Neuronal stem cell (in vitro differentiated cells): ENCODE results near the gene SLC9A9.
A peak's percentile ranks its signal among the peaks of the same experiment; 100 is the strongest.
"Not testable (repeated sequence)": the region's sequence is repeated elsewhere in the genome, so short reads cannot be mapped to it uniquely, and the experiment has no call there.

Source experiments
- DNase-seq: peaks from one replicate; pipeline ENCODE4 v3.0.0-alpha.2; 2013; ENCODE audit warnings: low spot score
- H2AFZ ChIP-seq: one replicate; pipeline ENCODE4 v1.6.1; 2013; ENCODE audit warnings: mild to moderate bottlenecking, low read length, inconsistent platforms
- H2AK5ac ChIP-seq: 2 replicates; pipeline ENCODE4 v1.6.1; 2013; ENCODE audit warnings: low read depth, mild to moderate bottlenecking, inconsistent platforms, low read length, moderate library complexity, mixed read lengths
- H2BK120ac ChIP-seq: 2 replicates; pipeline ENCODE4 v1.6.1; 2013; ENCODE audit warnings: low read depth, mild to moderate bottlenecking, inconsistent platforms, low read length, moderate library complexity, mixed read lengths
- H2BK12ac ChIP-seq: one replicate; pipeline ENCODE4 v1.6.1; 2013; ENCODE audit warnings: low read length, inconsistent platforms
- H2BK15ac ChIP-seq: 2 replicates; pipeline ENCODE4 v1.6.1; 2013; ENCODE audit warnings: mild to moderate bottlenecking, low read length, inconsistent platforms, mixed read lengths
- H2BK5ac ChIP-seq: one replicate; pipeline ENCODE4 v1.6.1; 2013; ENCODE audit warnings: inconsistent platforms, mild to moderate bottlenecking, low read length, moderate library complexity
- H3K14ac ChIP-seq: one replicate; pipeline ENCODE4 v1.6.1; 2013; ENCODE audit warnings: low read length, inconsistent platforms
- H3K18ac ChIP-seq: 2 replicates; pipeline ENCODE4 v1.6.1; 2013; ENCODE audit warnings: low read length, inconsistent platforms
- H3K23ac ChIP-seq: 2 replicates; pipeline ENCODE4 v1.6.1; 2013; ENCODE audit warnings: low read depth, mild to moderate bottlenecking, mixed read lengths, low read length, inconsistent platforms; ENCODE audit not compliant: poor library complexity
- H3K27ac ChIP-seq: replicated peaks from 3 replicates; pipeline ENCODE4 v1.5.1; 2013; ENCODE audit warnings: low read length, inconsistent platforms
- H3K27me3 ChIP-seq, 3 experiments: 2 replicates each; pipeline ENCODE4 v1.6.1; 2013; ENCODE audit warnings: low read length in 3 of 3, mild to moderate bottlenecking in 2 of 3, inconsistent platforms in 1 of 3, low read depth in 1 of 3, mixed read lengths in 1 of 3, moderate library complexity in 1 of 3; ENCODE audit not compliant: control insufficient read depth in 3 of 3, insufficient read depth in 3 of 3
- H3K36me3 ChIP-seq, 2 donors: replicated peaks in 1 of 2; 2 replicates each; pipeline ENCODE4 v1.6.1; 2013; ENCODE audit warnings: low read length in 2 of 2; ENCODE audit not compliant: control insufficient read depth in 2 of 2, insufficient read depth in 2 of 2
- H3K4ac ChIP-seq: 2 replicates; pipeline ENCODE4 v1.6.1; 2013; ENCODE audit warnings: inconsistent platforms, mild to moderate bottlenecking, low read length, moderate library complexity
- H3K4me1 ChIP-seq, 2 donors: 1 replicate in 1 of 2; 2 replicates in 1 of 2; pipeline ENCODE4 v1.6.1; 2013; ENCODE audit warnings: low read length in 2 of 2, low read depth in 1 of 2; ENCODE audit not compliant: control insufficient read depth in 2 of 2, insufficient read depth in 1 of 2
- H3K4me2 ChIP-seq: one replicate; pipeline ENCODE4 v1.6.1; 2013; ENCODE audit warnings: mild to moderate bottlenecking, low read length, inconsistent platforms; ENCODE audit not compliant: insufficient read depth, poor library complexity, severe bottlenecking
- H3K4me3 ChIP-seq, 2 donors: 2 replicates each; pipeline ENCODE4 v1.5.1; 2013; ENCODE audit warnings: low read length in 2 of 2, mild to moderate bottlenecking in 2 of 2, inconsistent platforms in 1 of 2, moderate library complexity in 1 of 2
- H3K79me1 ChIP-seq: one replicate; pipeline ENCODE4 v1.6.1; 2013; ENCODE audit warnings: low read depth, mild to moderate bottlenecking, inconsistent platforms, low read length, moderate library complexity
- H3K9ac ChIP-seq: one replicate; pipeline ENCODE4 v1.6.1; 2013; ENCODE audit warnings: mild to moderate bottlenecking, low read depth, low read length, inconsistent platforms; ENCODE audit not compliant: poor library complexity
- H3K9me3 ChIP-seq, 2 donors: replicated peaks in 1 of 2; 2 replicates each; pipeline versions ENCODE3 to v1.6.1; 2013; ENCODE audit warnings: low read length in 2 of 2, mild to moderate bottlenecking in 2 of 2, inconsistent platforms in 1 of 2, low read depth in 1 of 2, mixed read lengths in 1 of 2, moderate library complexity in 1 of 2; ENCODE audit not compliant: control insufficient read depth in 2 of 2, insufficient read depth in 1 of 2
- H4K8ac ChIP-seq: one replicate; pipeline ENCODE4 v1.6.1; 2013; ENCODE audit warnings: low read depth, mild to moderate bottlenecking, inconsistent platforms, low read length, moderate library complexity
- H4K91ac ChIP-seq: one replicate; pipeline ENCODE4 v1.6.1; 2013; ENCODE audit warnings: low read length, low read depth, mild to moderate bottlenecking, inconsistent platforms; ENCODE audit not compliant: poor library complexity
- WGBS, 2 donors: extraction: QIAGEN DNeasy Blood & Tissue Kit; methylation state at CpG; one replicate each; pipeline ENCODE4 v1.1.7; 2013; ENCODE audit warnings: missing lambda C conversion rate in 2 of 2, mixed read lengths in 1 of 2; ENCODE audit not compliant: insufficient read length in 2 of 2, insufficient replicate concordance in 1 of 2; ENCODE audit errors: extremely low coverage in 2 of 2; 5-methylcytosine and 5-hydroxymethylcytosine counted together

Gene SLC9A9

GRCh38 chr3:143431298-143431697 is 417.0 kb downstream of the SLC9A9 start:
- H3K79me1 ChIP-seq, H4K91ac ChIP-seq, H3K4me3 ChIP-seq, H3K9me3 ChIP-seq, H3K4ac ChIP-seq, H4K8ac ChIP-seq, H3K4me2 ChIP-seq, H3K23ac ChIP-seq, H3K9ac ChIP-seq, H2AFZ ChIP-seq, H3K27ac ChIP-seq, H3K36me3 ChIP-seq, H3K18ac ChIP-seq, H2BK120ac ChIP-seq, H2AK5ac ChIP-seq, H3K14ac ChIP-seq, H2BK5ac ChIP-seq, H2BK12ac ChIP-seq, DNase-seq, H3K27me3 ChIP-seq, H2BK15ac ChIP-seq: not testable (repeated sequence)
- WGBS, 2 donors: no CpG with 5 or more reads among the region's 7 CpGs
- peaks cover 0 to 14% of the 10 kb centered on the region in 2 donors for H3K4me1 ChIP-seq

- H3K36me3 ChIP-seq: no peaks in the 10 kb centered on the region
- no peak overlapping the region for H4K8ac ChIP-seq
- H3K4me2 ChIP-seq: no peak overlapping the region
- H2AK5ac ChIP-seq: no peak overlapping the region
- no peak overlapping the region for H3K18ac ChIP-seq
- H2BK5ac ChIP-seq: no peak overlapping the region
- no CpG with 5 or more reads among the region's 1 CpG for WGBS, 2 donors
- H2BK15ac ChIP-seq: no peak overlapping the region
- H3K4me3 ChIP-seq: no peak overlapping the region
- H3K23ac ChIP-seq: no peak overlapping the region
- no peak overlapping the region for H2BK12ac ChIP-seq
- no peaks in the 10 kb centered on the region for H3K27me3 ChIP-seq
- H4K91ac ChIP-seq: no peak overlapping the region
- no peak overlapping the region for H2AFZ ChIP-seq
- peaks cover 0 to 16% of the 10 kb centered on the region in 2 donors for H3K4me1 ChIP-seq
- no peak overlapping the region for H2BK120ac ChIP-seq
- DNase-seq: no peak
- no peaks in the 10 kb centered on the region for H3K79me1 ChIP-seq
- H3K14ac ChIP-seq: no peak overlapping the region
- H3K9ac ChIP-seq: no peak overlapping the region
- H3K4ac ChIP-seq: no peak overlapping the region
- H3K27ac ChIP-seq: no peak overlapping the region
- H3K9me3 ChIP-seq: no peaks in the 10 kb centered on the region
Observed at GRCh38 chr3:143430568-143430967, 417.7 kb downstream of the SLC9A9 start.

GRCh38 chr3:143429628-143430514 is 418.4 kb downstream of the SLC9A9 start:
- Histone ChIP-seq H3K9ac (no peak overlapping the region), H3K27me3 (no peaks in the 10 kb centered on the region), H3K79me1 (no peaks in the 10 kb centered on the region), H2BK12ac (no peak overlapping the region), H2BK5ac (no peak overlapping the region), H2AFZ (no peak overlapping the region), H2BK15ac (no peak overlapping the region), H3K23ac (no peak overlapping the region), H4K8ac (no peak overlapping the region), H2BK120ac (no peak overlapping the region), H3K14ac (peak overlapping the region; percentile 21), H3K4me2 (no peak overlapping the region), H4K91ac (no peak overlapping the region), H3K36me3 (no peaks in the 10 kb centered on the region), H2AK5ac (no peak overlapping the region), H3K4me1 (peaks cover 0 to 21% of the 10 kb centered on the region in 2 donors), H3K27ac (no peak overlapping the region), H3K18ac (no peak overlapping the region), H3K4me3 (no peak overlapping the region), H3K9me3 (peaks cover 0 to 1% of the 10 kb centered on the region in 2 donors), H3K4ac (no peak overlapping the region)
- no CpG with 5 or more reads among the region's 5 CpGs for WGBS, 2 donors
- no peak for DNase-seq

DNA sequence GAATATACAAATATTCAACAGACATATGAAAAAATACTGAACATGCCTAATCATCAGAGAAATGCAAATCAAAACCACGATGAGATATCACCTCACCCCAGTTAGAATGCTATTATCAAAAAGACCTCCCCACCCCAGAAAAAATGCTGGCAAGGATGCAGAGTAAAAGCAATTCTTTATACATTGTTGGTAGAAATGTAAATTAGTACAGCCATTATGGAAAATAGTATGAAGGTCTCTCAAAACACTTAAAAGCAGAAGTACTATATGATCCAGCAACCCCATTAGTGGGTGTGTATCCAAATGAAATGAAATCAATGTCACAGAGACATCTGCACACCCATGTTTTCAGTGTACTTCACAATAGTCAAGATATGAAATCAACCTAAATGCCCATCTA is 420.0 kb downstream of the SLC9A9 start:
- no peak overlapping the region for H4K91ac ChIP-seq
- H2BK12ac ChIP-seq: no peak overlapping the region
- no peak overlapping the region for H2BK15ac ChIP-seq
- no peak overlapping the region for H4K8ac ChIP-seq
- H2AK5ac ChIP-seq: no peak overlapping the region
- no peaks in the 10 kb centered on the region for H3K36me3 ChIP-seq
- no peak overlapping the region for H3K9ac ChIP-seq
- no peak overlapping the region for H3K4me3 ChIP-seq
- peaks cover 0 to 11% of the 10 kb centered on the region in 2 donors for H3K9me3 ChIP-seq
- H3K27ac ChIP-seq: no peak overlapping the region
- no peak overlapping the region for H3K23ac ChIP-seq
- no peak overlapping the region for H3K18ac ChIP-seq
- H3K79me1 ChIP-seq: no peaks in the 10 kb centered on the region
- no peak overlapping the region for H3K14ac ChIP-seq
- H2AFZ ChIP-seq: no peak overlapping the region
- H2BK5ac ChIP-seq: no peak overlapping the region
- WGBS, 2 donors: no CpG with 5 or more reads among the region's 1 CpG
- H3K27me3 ChIP-seq: no peaks in the 10 kb centered on the region
- no peak overlapping the region for H2BK120ac ChIP-seq
- H3K4me1 ChIP-seq: peaks cover 0 to 21% of the 10 kb centered on the region in 2 donors
- no peak overlapping the region for H3K4me2 ChIP-seq
- no peak for DNase-seq
- no peak overlapping the region for H3K4ac ChIP-seq
